GM10847 (cell line): Measurements from ENCODE around the gene ZNF280B.

Experiments
- POLR2A ChIP-seq: IDR thresholded peaks from 2 replicates; pipeline ENCODE4 v1.6.1; 2011; ENCODE audit not compliant: insufficient read length; ENCODE audit errors: extremely low read depth

Gene ZNF280B

DNA sequence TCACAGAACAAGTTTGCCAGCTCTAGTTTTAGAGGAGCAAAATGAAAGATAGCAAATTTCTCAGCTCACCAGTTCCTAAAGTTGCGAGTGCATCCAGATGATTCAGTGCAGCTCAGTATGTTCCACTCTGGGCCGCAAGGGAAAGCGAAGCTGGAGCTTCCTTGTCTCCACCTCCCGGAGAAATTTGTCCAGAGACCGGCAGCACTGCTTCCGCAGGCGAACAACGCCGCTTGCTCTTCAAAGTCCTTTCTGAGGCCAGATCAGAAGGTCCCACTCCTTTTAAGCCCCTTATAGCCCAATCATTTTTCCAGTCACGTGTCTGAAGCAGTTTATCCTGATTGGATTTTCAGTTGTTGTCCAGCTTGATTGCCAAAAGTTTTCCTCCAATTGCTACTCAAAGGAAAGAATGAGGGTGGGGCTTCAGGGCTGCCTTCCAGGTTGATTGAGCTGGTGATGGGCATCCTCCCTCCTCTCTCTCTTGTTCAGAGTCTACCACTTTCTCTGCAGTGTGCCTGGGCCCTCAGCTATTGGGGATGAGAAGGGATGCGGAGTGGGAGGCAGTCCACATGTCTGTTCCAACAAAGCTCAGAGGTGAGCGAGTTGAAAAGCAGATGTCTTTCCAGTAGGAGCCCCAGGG lies 11.6 kb upstream of the ZNF280B start, which contains the start of gene ZNF280A:
TSS of gene ZNF280A (minus strand) at position 251 of the 637 bp plus-strand sequence. CDS start 4,640 bp downstream, outside the sequence.
- TF ChIP-seq POLR2A, result no peak

GRCh38 chr22:22519591-22519990 lies 11.0 kb upstream of the ZNF280B start:
- no peak for TF ChIP-seq POLR2A

DNA sequence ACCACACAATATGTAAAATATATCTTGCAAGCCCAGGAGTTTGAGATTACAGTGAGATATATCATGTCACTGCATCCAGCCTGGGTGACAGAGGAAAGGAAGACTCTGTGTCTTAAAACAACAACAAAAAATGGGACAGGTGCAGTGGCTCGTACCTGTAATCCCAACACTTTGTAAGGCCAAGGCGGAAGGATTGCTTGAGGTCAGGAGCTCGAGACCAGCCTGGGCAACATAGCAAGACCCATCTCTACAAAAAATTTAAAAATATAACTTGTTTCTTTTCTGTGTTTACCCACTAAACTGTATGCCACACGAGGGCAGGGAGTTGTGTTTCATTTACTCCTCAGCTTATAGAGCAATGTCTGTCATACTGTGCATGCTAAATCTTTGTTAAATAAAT lies 8.4 kb upstream of the ZNF280B start:
- TF ChIP-seq POLR2A, result no peak

DNA sequence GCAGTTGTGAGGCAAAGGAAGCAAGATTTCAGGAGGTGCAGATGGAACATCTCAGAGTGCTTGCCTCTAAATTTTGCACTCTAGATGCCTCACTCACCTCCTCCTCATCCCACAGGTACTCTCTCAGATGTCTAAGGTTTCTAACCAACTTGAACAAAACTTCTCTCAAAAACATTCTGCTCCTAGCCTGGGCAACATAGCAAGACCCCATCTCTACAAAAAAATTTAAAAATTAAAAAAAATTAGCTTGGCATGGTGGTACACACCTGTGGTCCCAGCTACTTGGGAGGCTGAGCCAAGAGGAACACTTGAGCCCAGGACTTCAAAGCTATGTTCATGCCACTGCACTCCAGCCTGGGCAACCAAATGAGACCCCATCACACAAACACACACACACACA lies 7.3 kb upstream of the ZNF280B start:
- TF ChIP-seq POLR2A, result no peak

DNA sequence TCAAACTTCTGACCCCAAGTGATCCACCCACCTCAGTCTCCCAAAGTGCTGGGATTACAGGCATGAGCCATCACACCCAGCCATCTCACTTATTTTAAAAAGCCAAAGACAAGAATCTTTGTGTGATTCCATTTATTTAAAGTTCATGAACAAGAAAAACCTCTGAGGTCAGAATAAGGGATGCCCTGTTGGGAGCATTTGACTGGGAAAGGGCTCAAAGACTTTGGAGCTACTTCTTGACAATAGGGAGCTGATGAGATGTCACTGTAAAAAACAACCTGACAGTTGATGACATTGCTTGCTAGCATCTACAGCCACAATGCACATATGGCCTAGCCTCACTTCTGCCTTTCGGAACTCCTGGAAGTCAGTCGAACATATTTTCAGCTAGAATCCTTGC lies 5.1 kb upstream of the ZNF280B start:
- TF ChIP-seq POLR2A, result no peak

- TF ChIP-seq POLR2A, result no peak
These were observed 4.4 kb upstream of the ZNF280B start for GRCh38 chr22:22512951-22513350.

- no peak for TF ChIP-seq POLR2A
These were observed 734 bp downstream of the ZNF280B start for GRCh38 chr22:22507743-22508273.

DNA sequence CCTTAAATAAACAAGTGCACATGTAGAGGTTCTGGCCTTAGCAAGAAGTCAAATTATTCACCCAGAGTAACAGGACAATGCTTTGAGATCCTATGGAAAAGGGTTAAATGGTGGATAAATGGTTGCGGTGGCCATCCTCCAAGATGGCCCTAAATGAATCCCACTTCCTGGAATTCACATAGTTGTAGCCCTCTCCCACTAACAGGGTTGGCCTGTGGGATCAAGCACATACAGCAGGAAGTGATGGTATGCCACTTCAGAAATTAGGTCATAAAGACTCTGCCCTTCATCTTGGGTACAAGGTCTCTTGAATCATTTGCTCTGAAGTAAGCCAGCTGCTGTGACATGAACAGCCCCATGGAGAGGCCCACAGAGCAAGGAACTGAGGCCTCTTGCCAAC lies 1.8 kb downstream of the ZNF280B start:
- no peak for TF ChIP-seq POLR2A

- TF ChIP-seq POLR2A, result no peak
These were observed 10.3 kb downstream of the ZNF280B start for GRCh38 chr22:22498267-22498666.

DNA sequence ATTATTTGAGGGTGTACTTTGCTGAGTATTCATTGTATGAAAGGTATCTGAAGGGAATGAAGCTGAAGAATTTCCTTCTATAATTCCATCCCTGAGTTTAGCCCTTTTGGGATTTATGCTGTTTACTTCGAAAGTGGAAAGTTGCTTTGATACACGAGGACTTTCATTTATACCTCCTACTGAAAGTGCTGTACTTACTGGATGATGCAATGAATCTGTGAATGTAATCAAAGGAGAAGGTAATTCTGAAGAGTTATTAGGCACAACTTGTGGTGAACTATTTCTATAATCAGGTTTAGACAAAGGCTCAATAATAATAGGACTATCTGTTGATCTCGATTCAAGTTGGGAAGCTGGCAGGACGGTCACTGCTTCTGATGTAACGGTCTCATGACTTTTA lies 19.8 kb downstream of the ZNF280B start:
- no peak for TF ChIP-seq POLR2A

- TF ChIP-seq POLR2A, result no peak
These were observed 20.5 kb downstream of the ZNF280B start for GRCh38 chr22:22487869-22488597.

DNA sequence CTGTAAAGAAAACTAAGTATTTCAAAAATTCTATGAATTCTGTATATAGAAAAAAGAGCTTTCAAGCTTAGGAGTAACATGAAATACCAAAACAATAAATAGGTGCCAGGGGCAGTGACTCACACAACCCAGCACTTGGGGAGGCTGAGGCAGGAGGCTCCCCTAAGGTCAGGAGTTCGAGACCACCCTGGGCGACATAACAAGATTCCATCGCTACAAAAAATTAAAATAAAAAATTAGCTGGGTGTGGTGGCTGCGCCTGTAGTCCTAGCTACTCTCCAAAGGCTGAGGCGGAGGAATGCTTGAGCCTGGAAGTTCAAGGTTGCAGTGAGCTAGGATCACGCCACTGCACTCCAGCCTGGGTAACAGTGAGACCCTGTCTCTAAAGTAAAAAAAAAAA lies 21.5 kb downstream of the ZNF280B start:
- no peak for TF ChIP-seq POLR2A

DNA sequence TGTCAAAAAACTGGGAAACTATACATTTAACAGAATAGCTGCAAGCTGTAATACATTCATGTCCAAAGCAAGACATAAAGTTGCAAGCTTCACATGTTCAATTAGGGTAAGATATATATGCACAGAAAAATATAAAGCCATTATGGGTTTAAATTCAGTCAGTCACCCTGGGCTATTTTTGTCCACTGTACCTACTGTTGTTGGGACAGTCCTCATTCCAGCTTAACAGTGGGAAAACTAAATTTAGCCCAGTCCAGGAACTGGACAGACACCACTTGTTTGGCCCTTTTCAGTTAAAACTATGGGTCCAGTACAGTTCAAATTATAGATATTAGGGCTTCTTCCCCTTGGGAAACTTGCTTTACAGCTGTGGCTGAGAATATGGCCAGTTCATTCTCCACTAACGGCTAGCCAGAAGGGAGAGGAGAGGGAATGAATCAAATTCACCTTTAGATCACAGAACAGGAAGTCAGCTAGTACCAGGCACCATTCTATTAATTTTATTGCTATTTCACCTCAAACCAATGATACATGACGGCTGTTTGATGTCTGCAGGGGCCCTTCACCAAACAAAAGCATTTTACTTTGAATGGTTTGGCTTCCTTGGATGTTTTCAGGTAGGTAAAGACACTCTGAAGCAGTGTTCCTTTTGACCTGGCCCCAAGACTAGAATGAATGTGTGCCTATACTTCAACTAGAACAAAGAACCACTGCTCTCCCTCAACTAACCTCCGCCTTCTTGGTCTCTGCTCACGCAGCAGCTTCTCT lies 22.2 kb downstream of the ZNF280B start:
- no peak for TF ChIP-seq POLR2A

- no peak for TF ChIP-seq POLR2A
These were observed 23.0 kb downstream of the ZNF280B start for GRCh38 chr22:22485524-22485923.

- TF ChIP-seq POLR2A, result no peak
These were observed 24.5 kb downstream of the ZNF280B start for GRCh38 chr22:22484023-22484422.

GRCh38 chr22:22480940-22481339 lies 27.6 kb downstream of the ZNF280B start:
- no peak for TF ChIP-seq POLR2A
